Mesendoderm (in vitro differentiated cells): ENCODE data around the gene DCTN3.

Source experiments
- DNase-seq: peaks from one replicate; pipeline ENCODE4 v3.0.0; 2013
- H2AK5ac ChIP-seq: 2 replicates; pipeline ENCODE4 v1.6.1; 2013; ENCODE audit warnings: low read length, inconsistent platforms
- H2BK120ac ChIP-seq: 2 replicates; pipeline ENCODE4 v1.6.1; 2013; ENCODE audit warnings: low read depth, mild to moderate bottlenecking, low read length, moderate library complexity, mixed read lengths
- H2BK15ac ChIP-seq: replicated peaks from 2 replicates; pipeline ENCODE4 v1.6.1; 2013; ENCODE audit warnings: low read depth, mild to moderate bottlenecking, moderate library complexity
- H2BK5ac ChIP-seq: 2 replicates; pipeline ENCODE4 v1.6.1; 2013; ENCODE audit warnings: low read length, inconsistent platforms
- H3K18ac ChIP-seq: 2 replicates; pipeline ENCODE4 v1.6.1; 2013; ENCODE audit warnings: mild to moderate bottlenecking, low read length, mixed read lengths
- H3K23ac ChIP-seq: one replicate; pipeline ENCODE4 v1.6.1; 2013; ENCODE audit warnings: low read length
- H3K27ac ChIP-seq: 2 replicates; pipeline ENCODE4 v1.5.1; 2013; ENCODE audit warnings: low read depth, mild to moderate bottlenecking, inconsistent platforms, low read length, moderate library complexity
- H3K27me3 ChIP-seq: 2 replicates; pipeline ENCODE4 v1.6.1; 2013; ENCODE audit warnings: low read length, control low read depth, mild to moderate bottlenecking, inconsistent platforms; ENCODE audit not compliant: insufficient read depth, poor library complexity
- H3K36me3 ChIP-seq: 2 replicates; pipeline ENCODE4 v1.6.1; 2013; ENCODE audit warnings: low read length, inconsistent platforms; ENCODE audit not compliant: control insufficient read depth, insufficient read depth
- H3K4ac ChIP-seq: one replicate; pipeline ENCODE4 v1.6.1; 2013; ENCODE audit warnings: low read depth, mild to moderate bottlenecking, low read length, moderate library complexity
- H3K4me1 ChIP-seq: 2 replicates; pipeline ENCODE4 v1.6.1; 2013; ENCODE audit warnings: low read depth, low read length, inconsistent platforms; ENCODE audit not compliant: control insufficient read depth
- H3K4me2 ChIP-seq: 2 replicates; pipeline ENCODE4 v1.6.1; 2013; ENCODE audit warnings: low read length
- H3K4me3 ChIP-seq: 2 replicates; pipeline ENCODE4 v1.5.1; 2013; ENCODE audit warnings: mild to moderate bottlenecking, low read length
- H3K56ac ChIP-seq: one replicate; pipeline ENCODE4 v1.6.1; 2013; ENCODE audit warnings: low read length
- H3K79me1 ChIP-seq: 2 replicates; pipeline ENCODE4 v1.6.1; 2013; ENCODE audit warnings: low read length, inconsistent platforms
- H3K79me2 ChIP-seq: 2 replicates; pipeline ENCODE4 v1.6.1; 2013; ENCODE audit warnings: mild to moderate bottlenecking, low read length; ENCODE audit not compliant: control insufficient read depth, insufficient read depth
- H3K9ac ChIP-seq: 2 replicates; pipeline ENCODE4 v1.6.1; 2013; ENCODE audit warnings: low read length, inconsistent platforms
- H4K5ac ChIP-seq: one replicate; pipeline ENCODE4 v1.6.1; 2013; ENCODE audit warnings: low read length
- H4K8ac ChIP-seq: one replicate; pipeline ENCODE4 v1.6.1; 2013; ENCODE audit warnings: low read depth, mild to moderate bottlenecking, control low read depth, low read length, moderate library complexity
- WGBS: extraction: QIAGEN DNeasy Blood & Tissue Kit; methylation state at CpG from one replicate; pipeline ENCODE4 v1.1.7; 2013; ENCODE audit warnings: low lambda C conversion rate, missing lambda C conversion rate; ENCODE audit not compliant: insufficient coverage; ENCODE audit errors: extremely low coverage; 5-methylcytosine and 5-hydroxymethylcytosine counted together

DCTN3 gene

GRCh38 chr9:34662526-34663302 is 42.4 kb upstream of the DCTN3 start, which contains the start of gene CCL27:
CCL27 (minus strand) TSS chr9:34662657; CDS start chr9:34662633, 24 bp downstream.
- no peak within 1 kb of the TSS for H3K18ac ChIP-seq
- no peaks in the 10 kb centered on the region for H3K79me2 ChIP-seq
- no peak within 1 kb of the TSS for H4K5ac ChIP-seq
- H3K4me3 ChIP-seq, result no peak within 1 kb of the TSS
- H3K27me3 ChIP-seq, result no peaks in the 10 kb centered on the region
- H3K4me2 ChIP-seq, result no peak within 1 kb of the TSS
- H3K27ac ChIP-seq, result no peak within 1 kb of the TSS
- DNase-seq, result no peak
- H4K8ac ChIP-seq, result no peak within 1 kb of the TSS
- no peak within 1 kb of the TSS for H2AK5ac ChIP-seq
- H3K4ac ChIP-seq, result no peak within 1 kb of the TSS
- peaks cover 1% of the 10 kb centered on the region for H3K79me1 ChIP-seq
- H3K4me1 ChIP-seq, result no peaks in the 10 kb centered on the region
- H3K56ac ChIP-seq, result no peak within 1 kb of the TSS
- H3K23ac ChIP-seq, result no peak within 1 kb of the TSS
- H3K36me3 ChIP-seq, result no peaks in the 10 kb centered on the region
- no peak within 1 kb of the TSS for H3K9ac ChIP-seq
- no peak within 1 kb of the TSS for H2BK120ac ChIP-seq
- no CpG with 5 or more reads among the region's 4 CpGs for WGBS
- H2BK15ac ChIP-seq, result no peak within 1 kb of the TSS
- no peak within 1 kb of the TSS for H2BK5ac ChIP-seq

GRCh38 chr9:34659592-34660253 is 39.4 kb upstream of the DCTN3 start:
- no peak overlapping the region for H2BK5ac ChIP-seq
- no peak overlapping the region for H3K4me2 ChIP-seq
- no peak overlapping the region for H2BK15ac ChIP-seq
- H3K4ac ChIP-seq, result no peak overlapping the region
- H3K79me2 ChIP-seq, result no peaks in the 10 kb centered on the region
- no peak overlapping the region for H4K8ac ChIP-seq
- H3K18ac ChIP-seq, result no peak overlapping the region
- no peaks in the 10 kb centered on the region for H3K79me1 ChIP-seq
- H3K4me1 ChIP-seq, result peaks cover 3% of the 10 kb centered on the region
- no peak overlapping the region for H3K9ac ChIP-seq
- no peaks in the 10 kb centered on the region for H3K27me3 ChIP-seq
- H2BK120ac ChIP-seq, result no peak overlapping the region
- DNase-seq, result no peak
- WGBS, result no CpG with 5 or more reads among the region's 8 CpGs
- H3K27ac ChIP-seq, result no peak overlapping the region
- H3K36me3 ChIP-seq, result no peaks in the 10 kb centered on the region
- H3K23ac ChIP-seq, result no peak overlapping the region
- no peak overlapping the region for H2AK5ac ChIP-seq
- H3K4me3 ChIP-seq, result no peak overlapping the region
- H3K56ac ChIP-seq, result no peak overlapping the region
- H4K5ac ChIP-seq, result no peak overlapping the region

- WGBS, result no CpG with 5 or more reads among the region's 14 CpGs
- no peak overlapping the region for H2BK5ac ChIP-seq
- H3K56ac ChIP-seq, result no peak overlapping the region
- no peak for DNase-seq
- no peaks in the 10 kb centered on the region for H3K79me1 ChIP-seq
- no peak overlapping the region for H4K5ac ChIP-seq
- H3K4ac ChIP-seq, result no peak overlapping the region
- H2BK15ac ChIP-seq, result no peak overlapping the region
- no peak overlapping the region for H4K8ac ChIP-seq
- H3K79me2 ChIP-seq, result no peaks in the 10 kb centered on the region
- no peak overlapping the region for H2AK5ac ChIP-seq
- H3K4me1 ChIP-seq, result peaks cover 12% of the 10 kb centered on the region
- H2BK120ac ChIP-seq, result no peak overlapping the region
- H3K23ac ChIP-seq, result no peak overlapping the region
- no peak overlapping the region for H3K27ac ChIP-seq
- no peak overlapping the region for H3K18ac ChIP-seq
- no peak overlapping the region for H3K9ac ChIP-seq
- no peaks in the 10 kb centered on the region for H3K27me3 ChIP-seq
- H3K36me3 ChIP-seq, result no peaks in the 10 kb centered on the region
- no peak overlapping the region for H3K4me2 ChIP-seq
- no peak overlapping the region for H3K4me3 ChIP-seq
These were observed 38.2 kb upstream of the DCTN3 start for GRCh38 chr9:34658461-34658860.

- H3K4me2 ChIP-seq, result no peak overlapping the region
- H3K23ac ChIP-seq, result no peak overlapping the region
- no peak overlapping the region for H2BK5ac ChIP-seq
- H3K79me1 ChIP-seq, result no peaks in the 10 kb centered on the region
- no peaks in the 10 kb centered on the region for H3K36me3 ChIP-seq
- H4K8ac ChIP-seq, result no peak overlapping the region
- no peaks in the 10 kb centered on the region for H3K27me3 ChIP-seq
- no peak overlapping the region for H3K27ac ChIP-seq
- no peaks in the 10 kb centered on the region for H3K79me2 ChIP-seq
- WGBS, result no CpG with 5 or more reads among the region's 5 CpGs
- no peak overlapping the region for H3K9ac ChIP-seq
- no peak overlapping the region for H3K4ac ChIP-seq
- H3K4me3 ChIP-seq, result no peak overlapping the region
- peaks cover 22% of the 10 kb centered on the region for H3K4me1 ChIP-seq
- no peak overlapping the region for H3K18ac ChIP-seq
- H2BK120ac ChIP-seq, result no peak overlapping the region
- no peak overlapping the region for H3K56ac ChIP-seq
- no peak overlapping the region for H2BK15ac ChIP-seq
- DNase-seq, result no peak
- no peak overlapping the region for H4K5ac ChIP-seq
- H2AK5ac ChIP-seq, result no peak overlapping the region
These were observed 36.7 kb upstream of the DCTN3 start for GRCh38 chr9:34656992-34657391.

GRCh38 chr9:34655394-34655793 is 35.1 kb upstream of the DCTN3 start:
- WGBS, result no CpG with 5 or more reads among the region's 5 CpGs
- H3K4me3 ChIP-seq, result no peak overlapping the region

More at GRCh38 chr9:34655394-34655793, 35.1 kb upstream of the DCTN3 start:
- Histone ChIP-seq H3K79me1 (no peaks in the 10 kb centered on the region), H2AK5ac (no peak overlapping the region), H3K18ac (no peak overlapping the region), H4K5ac (no peak overlapping the region), H3K9ac (no peak overlapping the region), H4K8ac (no peak overlapping the region), H3K56ac (no peak overlapping the region), H3K4me1 (peaks cover 24% of the 10 kb centered on the region), H3K4ac (no peak overlapping the region), H3K27ac (no peak overlapping the region), H3K79me2 (no peaks in the 10 kb centered on the region), H2BK5ac (no peak overlapping the region), H3K4me2 (no peak overlapping the region), H3K36me3 (no peaks in the 10 kb centered on the region), H3K27me3 (no peaks in the 10 kb centered on the region), H3K23ac (no peak overlapping the region), H2BK15ac (no peak overlapping the region), H2BK120ac (no peak overlapping the region)
- no peak for DNase-seq
